Measurements from ENCODE around the gene HCN3.

DNA sequence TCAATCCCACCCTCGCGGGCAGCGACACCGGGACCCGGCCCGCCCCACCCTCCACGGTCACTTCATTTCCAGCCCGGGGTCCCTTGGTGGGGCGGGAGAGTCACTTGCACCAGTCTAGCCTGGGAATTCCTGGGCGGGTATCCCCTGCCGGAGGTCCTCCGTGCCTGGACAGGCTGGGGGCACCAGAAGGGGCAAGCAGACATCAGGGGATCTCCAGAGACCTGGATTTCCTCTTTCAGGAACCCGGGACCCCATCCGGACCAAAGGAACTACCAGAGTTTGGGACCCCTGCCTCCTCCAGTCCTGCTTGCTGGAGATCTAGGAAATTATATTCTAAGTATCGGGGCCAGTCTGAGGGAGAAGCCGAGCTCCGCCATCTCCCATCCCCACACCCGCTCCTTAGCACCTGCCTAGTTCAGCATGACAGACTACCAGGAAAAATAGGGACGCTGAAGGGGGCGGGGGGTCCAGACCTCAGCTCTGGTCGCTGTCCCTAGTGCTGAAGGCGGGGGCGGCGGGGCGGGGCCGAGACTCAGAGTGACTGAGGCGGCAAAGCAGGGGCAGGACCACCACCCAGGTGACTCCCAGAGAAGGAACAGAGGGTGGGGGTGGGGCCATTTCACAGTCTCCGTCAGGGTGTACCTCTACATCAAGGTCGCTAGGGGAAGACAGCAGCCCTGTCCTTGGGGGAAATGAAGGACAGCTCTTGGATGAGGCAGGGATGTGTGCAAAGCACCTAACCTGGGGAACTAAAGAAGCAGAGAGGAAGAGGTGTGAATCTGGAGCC is 832 bp downstream of the HCN3 start:
- TF ChIP-seq, protein P1, sequence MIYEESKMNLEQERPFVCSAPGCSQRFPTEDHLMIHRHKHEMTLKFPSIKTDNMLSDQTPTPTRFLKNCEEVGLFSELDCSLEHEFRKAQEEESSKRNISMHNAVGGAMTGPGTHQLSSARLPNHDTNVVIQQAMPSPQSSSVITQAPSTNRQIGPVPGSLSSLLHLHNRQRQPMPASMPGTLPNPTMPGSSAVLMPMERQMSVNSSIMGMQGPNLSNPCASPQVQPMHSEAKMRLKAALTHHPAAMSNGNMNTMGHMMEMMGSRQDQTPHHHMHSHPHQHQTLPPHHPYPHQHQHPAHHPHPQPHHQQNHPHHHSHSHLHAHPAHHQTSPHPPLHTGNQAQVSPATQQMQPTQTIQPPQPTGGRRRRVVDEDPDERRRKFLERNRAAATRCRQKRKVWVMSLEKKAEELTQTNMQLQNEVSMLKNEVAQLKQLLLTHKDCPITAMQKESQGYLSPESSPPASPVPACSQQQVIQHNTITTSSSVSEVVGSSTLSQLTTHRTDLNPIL (CRISPR knock-in tag; IDR thresholded peaks at IDR 0.05; ENCODE audit: low read depth): no peak
- TF ChIP-seq ZFP3 (CRISPR knock-in tag; IDR thresholded peaks at IDR 0.05) (no peak), ZFP30 (CRISPR knock-in tag; IDR thresholded peaks at IDR 0.05) (no peak), RARB (CRISPR knock-in tag; IDR thresholded peaks at IDR 0.05) (no peak), ARNTL (CRISPR knock-in tag; IDR thresholded peaks at IDR 0.05; ENCODE audit: borderline replicate concordance, low read depth) (no peak)

Measured in SK-N-SH treated with all-trans-retinoic acid at 6 μM for 48 hours (cell line).